Activated naive CD8-positive, alpha-beta T cell treated with anti-CD3 and anti-CD28 coated beads, Interleukin-2, amount 50 U/mL, for 24 hours (primary cell): ENCODE results near the gene TNFRSF6B.

Source experiments
- ATAC-seq: fragments of 150-1000 bp; cut with Tn5 transposase; one replicate; pipeline ENCODE4 v1.10.0; 2021
- DNase-seq: peaks from one replicate; pipeline ENCODE4 v3.0.0; 2021
- H3K27ac Mint-ChIP-seq: one replicate; pipeline ENCODE4 v1.8.0; 2021; ENCODE audit warnings: mild to moderate bottlenecking, mixed read lengths
- H3K27me3 Mint-ChIP-seq: one replicate; pipeline ENCODE4 v1.8.0; 2021; ENCODE audit warnings: mixed read lengths
- H3K36me3 Mint-ChIP-seq: one replicate; pipeline ENCODE4 v1.8.0; 2021; ENCODE audit warnings: low read depth, mixed read lengths
- H3K4me1 Mint-ChIP-seq: one replicate; pipeline ENCODE4 v1.8.0; 2021; ENCODE audit warnings: mixed read lengths
- H3K4me3 Mint-ChIP-seq: one replicate; pipeline ENCODE4 v1.8.0; 2021; ENCODE audit warnings: mild to moderate bottlenecking, moderate library complexity, mixed read lengths
- H3K9me3 Mint-ChIP-seq: one replicate; pipeline ENCODE4 v1.8.0; 2021; ENCODE audit warnings: mixed read lengths

The TNFRSF6B gene

DNA sequence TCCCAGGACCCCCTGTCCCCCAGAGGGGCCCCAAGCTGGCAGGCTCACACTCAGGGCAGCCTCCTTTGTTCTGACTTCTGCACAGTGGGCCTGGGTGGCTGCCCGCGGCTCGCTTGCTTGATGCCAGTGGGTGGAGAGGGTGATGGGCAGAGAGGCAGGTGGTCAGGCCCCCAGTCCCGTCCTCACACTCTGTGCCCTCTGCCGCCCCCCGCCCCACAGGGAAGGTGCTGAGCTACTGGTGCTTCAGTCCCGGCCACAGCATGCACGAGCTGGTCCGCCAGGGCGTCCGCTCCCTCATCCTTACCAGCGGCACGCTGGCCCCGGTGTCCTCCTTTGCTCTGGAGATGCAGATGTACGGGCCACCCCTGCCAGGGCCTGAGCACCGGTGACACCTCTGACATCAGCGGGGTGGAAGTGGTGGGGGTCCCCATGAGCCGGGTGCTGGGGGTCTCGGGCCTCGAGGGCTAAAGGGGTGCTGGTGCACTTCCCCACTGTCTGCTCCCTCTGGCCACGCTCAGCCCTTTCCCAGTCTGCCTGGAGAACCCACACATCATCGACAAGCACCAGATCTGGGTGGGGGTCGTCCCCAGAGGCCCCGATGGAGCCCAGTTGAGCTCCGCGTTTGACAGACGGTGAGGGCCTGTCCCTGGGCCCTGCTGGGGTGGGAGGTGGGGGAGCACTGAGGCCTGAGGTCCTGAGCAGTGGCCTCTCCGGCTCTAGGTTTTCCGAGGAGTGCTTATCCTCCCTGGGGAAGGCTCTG lies 8.9 kb upstream of the TNFRSF6B start:
- no peaks in the 10 kb centered on the region for H3K9me3 Mint-ChIP-seq
- DNase-seq (no peak), ATAC-seq (no peak)
- no peak overlapping the region for H3K27ac Mint-ChIP-seq
- peaks cover 11% of the 10 kb centered on the region for H3K4me1 Mint-ChIP-seq
- no peaks in the 10 kb centered on the region for H3K27me3 Mint-ChIP-seq
- no peak overlapping the region for H3K4me3 Mint-ChIP-seq
- H3K36me3 Mint-ChIP-seq, result peaks cover 4% of the 10 kb centered on the region

- no peaks in the 10 kb centered on the region for H3K9me3 Mint-ChIP-seq
- peaks cover 11% of the 10 kb centered on the region for H3K4me1 Mint-ChIP-seq
- no peak overlapping the region for H3K27ac Mint-ChIP-seq
- ATAC-seq, result no peak
- H3K4me3 Mint-ChIP-seq, result no peak overlapping the region
- peaks cover 5% of the 10 kb centered on the region for H3K36me3 Mint-ChIP-seq
- no peaks in the 10 kb centered on the region for H3K27me3 Mint-ChIP-seq
- no peak for DNase-seq
Observed at GRCh38 chr20:63688228-63689045, 8.0 kb upstream of the TNFRSF6B start.

- Mint-ChIP-seq H3K27ac (no peak overlapping the region), H3K27me3 (peaks cover 3% of the 10 kb centered on the region), H3K9me3 (no peaks in the 10 kb centered on the region), H3K36me3 (peaks cover 7% of the 10 kb centered on the region), H3K4me1 (peaks cover 14% of the 10 kb centered on the region), H3K4me3 (no peak overlapping the region)
- DNase-seq (no peak), ATAC-seq (no peak)
Observed at GRCh38 chr20:63689046-63690002, 7.1 kb upstream of the TNFRSF6B start.

DNA sequence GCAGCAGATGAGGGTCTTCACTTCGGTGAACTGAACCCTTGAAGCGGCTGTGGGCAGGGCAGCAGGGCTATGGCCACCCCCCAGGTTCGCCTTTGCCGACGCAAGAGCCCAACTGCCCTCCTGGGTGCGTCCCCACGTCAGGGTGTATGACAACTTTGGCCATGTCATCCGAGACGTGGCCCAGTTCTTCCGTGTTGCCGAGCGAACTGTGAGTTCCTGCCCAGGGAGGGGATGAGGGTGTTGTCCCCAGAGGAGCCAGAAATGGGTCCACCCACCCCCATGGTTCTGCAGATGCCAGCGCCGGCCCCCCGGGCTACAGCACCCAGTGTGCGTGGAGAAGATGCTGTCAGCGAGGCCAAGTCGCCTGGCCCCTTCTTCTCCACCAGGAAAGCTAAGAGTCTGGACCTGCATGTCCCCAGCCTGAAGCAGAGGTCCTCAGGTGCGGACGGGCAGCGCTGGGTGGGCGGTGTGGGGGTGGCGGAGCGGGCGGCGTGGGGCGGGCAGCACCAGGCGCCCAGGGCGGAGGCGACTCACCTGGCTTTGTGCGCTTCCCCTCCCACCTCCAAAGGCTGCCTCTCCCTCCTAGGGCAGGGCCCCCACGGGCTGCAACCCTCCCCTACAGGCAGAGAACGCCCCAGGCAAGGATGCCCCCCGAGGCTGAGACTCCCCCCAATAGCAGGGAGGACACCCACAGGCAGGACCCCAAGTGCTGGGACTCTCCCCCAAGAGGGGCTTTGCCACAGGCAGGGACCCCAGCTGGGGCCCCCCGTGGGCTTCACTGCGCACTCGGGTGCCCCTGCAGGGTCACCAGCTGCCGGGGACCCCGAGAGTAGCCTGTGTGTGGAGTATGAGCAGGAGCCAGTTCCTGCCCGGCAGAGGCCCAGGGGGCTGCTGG lies 6.2 kb upstream of the TNFRSF6B start:
- H3K27me3 Mint-ChIP-seq, result peaks cover 3% of the 10 kb centered on the region
- H3K9me3 Mint-ChIP-seq, result no peaks in the 10 kb centered on the region
- H3K27ac Mint-ChIP-seq, result no peak overlapping the region
- DNase-seq (no peak), ATAC-seq (no peak)
- H3K4me1 Mint-ChIP-seq, result peaks cover 11% of the 10 kb centered on the region
- no peak overlapping the region for H3K4me3 Mint-ChIP-seq
- peaks cover 7% of the 10 kb centered on the region for H3K36me3 Mint-ChIP-seq

GRCh38 chr20:63690898-63691710 lies 5.3 kb upstream of the TNFRSF6B start:
- H3K27me3 Mint-ChIP-seq, result peaks cover 3% of the 10 kb centered on the region
- DNase-seq (no peak), ATAC-seq (no peak)
- H3K27ac Mint-ChIP-seq, result no peak overlapping the region
- H3K36me3 Mint-ChIP-seq, result peaks cover 7% of the 10 kb centered on the region
- peaks cover 15% of the 10 kb centered on the region for H3K4me1 Mint-ChIP-seq
- H3K9me3 Mint-ChIP-seq, result no peaks in the 10 kb centered on the region
- H3K4me3 Mint-ChIP-seq, result no peak overlapping the region

GRCh38 chr20:63691711-63692435 lies 4.6 kb upstream of the TNFRSF6B start:
- Mint-ChIP-seq H3K27me3 (peaks cover 3% of the 10 kb centered on the region), H3K9me3 (no peaks in the 10 kb centered on the region), H3K27ac (no peak overlapping the region), H3K4me1 (peaks cover 14% of the 10 kb centered on the region), H3K36me3 (peaks cover 7% of the 10 kb centered on the region), H3K4me3 (no peak overlapping the region)
- DNase-seq (no peak), ATAC-seq (no peak)

- peak overlapping the region; percentile 65 for H3K27ac Mint-ChIP-seq
- no peaks in the 10 kb centered on the region for H3K9me3 Mint-ChIP-seq
- peaks cover 3% of the 10 kb centered on the region for H3K27me3 Mint-ChIP-seq
- peaks cover 15% of the 10 kb centered on the region for H3K4me1 Mint-ChIP-seq
- peaks cover 7% of the 10 kb centered on the region for H3K36me3 Mint-ChIP-seq
- peak overlapping the region; percentile 8 for H3K4me3 Mint-ChIP-seq
- DNase-seq (no peak), ATAC-seq (no peak)
Observed at GRCh38 chr20:63692436-63693082, 3.9 kb upstream of the TNFRSF6B start.

DNA sequence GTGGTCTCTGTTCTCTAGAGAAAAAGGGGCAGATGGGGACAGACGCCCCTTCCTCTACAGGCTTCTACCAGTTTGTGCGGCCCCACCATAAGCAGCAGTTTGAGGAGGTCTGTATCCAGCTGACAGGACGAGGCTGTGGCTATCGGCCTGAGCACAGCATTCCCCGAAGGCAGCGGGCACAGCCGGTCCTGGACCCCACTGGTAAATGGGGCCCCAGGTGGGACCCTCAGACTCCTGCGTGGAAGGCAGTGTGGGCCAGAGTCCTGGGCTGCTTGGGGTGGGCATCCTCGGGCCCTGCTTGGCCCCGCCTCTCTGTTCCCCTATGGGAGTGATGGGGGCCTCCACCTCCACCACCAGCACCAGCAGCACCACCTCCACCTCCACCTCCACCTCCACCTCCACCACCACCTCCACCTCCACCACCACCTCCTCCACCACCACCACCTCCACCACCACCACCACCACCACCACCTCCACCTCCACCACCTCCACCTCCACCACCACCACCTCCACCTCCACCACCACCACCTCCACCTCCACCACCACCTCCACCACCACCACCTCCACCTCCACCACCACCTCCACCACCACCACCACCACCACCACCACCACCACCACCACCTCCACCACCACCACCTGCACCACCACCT lies 3.2 kb upstream of the TNFRSF6B start:
- ATAC-seq (no peak), DNase-seq (no peak)
- peaks cover 7% of the 10 kb centered on the region for H3K36me3 Mint-ChIP-seq
- peaks cover 20% of the 10 kb centered on the region for H3K4me1 Mint-ChIP-seq
- no peak overlapping the region for H3K27ac Mint-ChIP-seq
- H3K27me3 Mint-ChIP-seq, result peaks cover 3% of the 10 kb centered on the region
- H3K9me3 Mint-ChIP-seq, result no peaks in the 10 kb centered on the region
- no peak overlapping the region for H3K4me3 Mint-ChIP-seq

DNA sequence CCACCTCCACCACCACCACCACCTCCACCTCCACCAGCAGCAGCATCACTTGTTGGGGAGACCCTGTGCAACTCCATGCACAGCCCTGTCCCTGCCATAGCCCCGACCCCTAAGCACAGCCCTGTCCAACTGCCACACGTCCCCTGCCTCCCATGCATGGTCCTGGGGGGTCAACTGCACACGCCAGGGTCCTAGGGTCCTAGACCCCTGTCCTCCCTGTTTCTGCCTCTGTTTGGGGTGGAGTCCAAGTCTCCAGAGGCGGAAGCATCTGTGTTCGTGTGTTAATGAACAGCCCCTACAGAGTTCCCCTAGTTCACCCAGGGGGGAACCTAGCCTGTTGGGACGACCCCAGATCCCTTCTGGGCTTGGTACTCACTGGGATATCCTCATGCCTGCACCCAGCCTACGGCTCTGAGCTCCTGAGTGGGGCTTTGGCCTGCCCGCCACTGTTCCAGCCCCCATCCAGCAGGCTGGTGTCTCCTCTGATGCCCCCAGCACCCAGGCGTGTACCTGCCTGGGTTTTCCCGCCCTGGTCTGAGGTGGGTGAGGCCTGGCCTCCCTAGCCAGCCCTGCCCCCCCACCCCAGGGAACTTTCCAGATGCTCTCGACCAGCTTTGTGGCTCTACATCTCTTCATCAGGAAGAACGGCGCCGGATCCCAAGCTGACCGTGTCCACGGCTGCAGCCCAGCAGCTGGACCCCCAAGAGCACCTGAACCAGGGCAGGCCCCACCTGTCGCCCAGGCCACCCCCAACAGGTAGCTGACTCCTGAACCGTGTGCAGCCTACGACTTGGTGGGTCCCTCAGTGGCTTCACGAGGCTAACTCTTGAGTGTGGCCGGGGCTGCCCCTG lies 2.5 kb upstream of the TNFRSF6B start:
- ATAC-seq (no peak), DNase-seq (no peak)
- Mint-ChIP-seq H3K36me3 (peaks cover 7% of the 10 kb centered on the region), H3K4me3 (peak overlapping the region; percentile 52), H3K27ac (peak overlapping the region; percentile 87), H3K9me3 (no peaks in the 10 kb centered on the region), H3K4me1 (peaks cover 26% of the 10 kb centered on the region), H3K27me3 (peaks cover 3% of the 10 kb centered on the region)

GRCh38 chr20:63694584-63695423 lies 1.6 kb upstream of the TNFRSF6B start:
- Mint-ChIP-seq H3K9me3 (no peaks in the 10 kb centered on the region), H3K27me3 (peaks cover 3% of the 10 kb centered on the region), H3K4me3 (no peak overlapping the region), H3K36me3 (peaks cover 7% of the 10 kb centered on the region), H3K4me1 (peaks cover 33% of the 10 kb centered on the region), H3K27ac (no peak overlapping the region)
- ATAC-seq, result no peak
- no peak for DNase-seq
